SKM-1 (cell line): ENCODE results near the gene BCAS1.
"Not testable (repeated sequence)": the region's sequence is repeated elsewhere in the genome, so short reads cannot be mapped to it uniquely, and the experiment has no call there.

Experiments
- DNase-seq: peaks from one replicate; lab custom pipeline; 2025; ENCODE audit not compliant: unreplicated experiment; lab: John Stamatoyannopoulos, UW

The BCAS1 gene

DNA sequence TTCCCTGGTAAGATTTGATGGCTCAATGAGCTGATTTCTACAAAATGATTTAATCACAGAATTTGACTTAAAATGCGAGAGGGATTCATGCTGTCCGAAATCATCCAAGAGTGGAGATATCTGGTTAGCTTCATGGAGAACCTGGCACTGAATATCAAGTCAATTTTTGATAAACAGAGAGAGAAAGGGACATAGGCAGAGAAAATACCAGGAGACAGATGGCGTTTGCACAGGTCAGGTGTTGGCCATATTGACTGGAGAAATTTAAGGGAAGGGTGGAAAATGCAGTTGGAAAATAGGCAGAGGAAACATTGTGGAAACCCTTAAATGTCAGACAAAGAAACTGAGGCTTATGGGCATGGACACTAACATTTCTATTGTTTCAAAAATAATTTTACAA is 47.0 kb downstream of the BCAS1 start:
- DNase-seq, result no peak

DNA sequence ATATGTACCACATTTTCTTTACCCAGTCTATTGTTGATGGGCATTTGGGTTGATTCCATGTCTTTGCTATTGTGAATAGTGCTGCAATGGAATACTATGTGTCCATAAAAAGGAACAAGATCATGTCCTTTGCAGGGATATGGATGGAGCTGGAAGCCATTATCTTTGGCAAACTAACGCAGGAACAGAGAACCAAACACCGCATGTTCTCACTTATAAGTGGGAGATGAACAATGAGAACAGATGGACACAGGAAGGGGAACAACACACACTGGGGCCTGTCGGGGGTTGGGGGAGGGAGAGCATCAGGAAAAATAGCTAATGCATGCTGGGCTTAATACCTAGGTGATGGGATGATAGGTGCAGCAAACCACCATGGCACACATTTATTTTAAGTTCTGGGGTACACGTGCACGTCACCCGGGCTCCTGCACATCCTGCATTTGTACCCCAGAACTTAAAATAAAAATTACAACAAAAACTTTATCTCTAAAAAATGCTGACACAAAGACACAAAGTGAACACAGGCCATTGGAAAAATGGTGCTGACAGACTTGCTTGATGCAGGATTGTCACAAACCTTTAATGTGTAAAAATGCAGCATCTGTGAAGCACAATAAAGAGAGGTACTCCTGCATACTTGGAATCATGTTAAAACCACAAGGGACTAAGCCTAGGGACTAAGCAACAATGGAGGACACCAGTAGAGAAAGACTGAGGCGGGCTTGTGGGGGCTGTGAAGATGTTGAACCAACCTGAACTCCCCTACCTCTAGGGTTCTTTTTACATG is 48.8 kb downstream of the BCAS1 start:
- DNase-seq, result no peak

GRCh38 chr20:54020868-54021267 is 49.5 kb downstream of the BCAS1 start:
- no peak for DNase-seq

GRCh38 chr20:54020348-54020747 is 50.0 kb downstream of the BCAS1 start:
- DNase-seq, result no peak

GRCh38 chr20:54019585-54019984 is 50.8 kb downstream of the BCAS1 start:
- DNase-seq, result no peak

GRCh38 chr20:54019127-54019526 is 51.3 kb downstream of the BCAS1 start:
- DNase-seq, result no peak

DNA sequence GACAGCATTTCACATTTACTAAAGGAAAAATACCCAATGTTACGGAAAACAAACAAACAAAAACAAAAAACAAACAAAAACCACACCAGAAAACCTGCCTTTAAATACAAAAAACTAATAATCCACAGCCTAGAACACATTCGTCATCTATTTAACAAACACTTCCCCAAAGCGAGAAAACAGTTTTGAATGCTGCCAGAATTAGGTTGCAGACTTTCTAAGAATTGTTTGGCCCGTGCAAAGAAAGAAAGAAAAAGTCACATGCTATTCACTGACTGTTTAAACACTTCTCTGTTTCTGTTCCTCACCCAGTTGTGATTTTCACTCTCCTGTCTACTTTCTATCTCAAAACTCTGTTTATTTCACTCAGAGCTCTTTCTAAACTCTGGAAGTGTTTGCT is 52.5 kb downstream of the BCAS1 start:
- DNase-seq, result no peak

GRCh38 chr20:54015496-54015895 is 54.9 kb downstream of the BCAS1 start:
- DNase-seq, result no peak

DNA sequence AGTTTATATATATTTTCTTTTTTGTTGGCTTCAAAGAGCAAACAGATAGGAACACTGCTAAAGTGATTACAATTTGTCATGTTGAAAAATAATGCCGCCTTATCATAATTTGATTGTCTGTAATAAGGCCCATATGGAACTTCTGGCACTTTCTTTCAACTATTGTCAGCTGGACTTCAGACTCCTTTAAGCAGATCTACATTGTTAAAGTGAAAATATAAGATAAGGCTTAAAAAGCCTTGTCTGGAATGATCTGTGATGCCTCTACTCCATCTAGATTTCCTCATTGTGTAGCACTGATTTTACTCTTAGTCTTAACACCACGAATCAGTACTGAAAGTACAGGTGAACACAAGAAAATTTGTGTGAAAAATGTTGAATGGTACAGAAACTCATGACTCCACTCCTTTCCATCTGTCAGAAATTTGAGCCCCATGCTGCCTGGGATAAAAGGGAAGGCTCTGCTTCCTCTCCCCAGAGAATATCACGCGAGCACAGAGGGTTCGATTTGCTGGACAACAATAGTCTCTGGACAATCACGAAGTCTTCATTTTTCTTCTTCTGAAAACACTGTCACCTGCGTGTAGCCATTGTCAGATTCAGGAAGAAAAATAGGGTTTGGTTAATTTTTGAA is 56.0 kb downstream of the BCAS1 start:
- no peak for DNase-seq

GRCh38 chr20:54013471-54013870 is 56.9 kb downstream of the BCAS1 start:
- DNase-seq, result no peak

GRCh38 chr20:54011346-54011745 is 59.0 kb downstream of the BCAS1 start:
- DNase-seq, result no peak

- not testable (repeated sequence) for DNase-seq
Measured at GRCh38 chr20:54006216-54006615, 64.2 kb downstream of the BCAS1 start.

- DNase-seq, result no peak
Measured at GRCh38 chr20:54005524-54005923, 64.9 kb downstream of the BCAS1 start.

DNA sequence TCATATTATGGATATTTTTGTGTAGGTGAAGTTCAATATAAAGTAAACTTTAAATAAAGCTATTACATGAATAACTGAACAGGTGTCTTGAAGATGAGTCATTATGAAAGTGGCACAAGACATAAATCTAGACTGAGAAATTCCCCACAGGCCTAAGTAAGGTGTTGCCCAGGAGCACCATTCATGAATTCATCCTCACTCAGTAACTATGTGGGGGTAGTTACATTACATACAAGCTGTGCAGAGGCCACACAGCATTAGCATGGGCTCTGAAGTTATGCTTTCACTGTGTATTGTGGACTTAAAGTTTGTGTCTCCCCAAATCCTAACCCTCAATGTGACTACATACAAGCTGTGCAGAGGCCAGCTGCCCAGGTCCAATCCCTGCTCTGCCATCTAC is 65.9 kb downstream of the BCAS1 start:
- no peak for DNase-seq

DNA sequence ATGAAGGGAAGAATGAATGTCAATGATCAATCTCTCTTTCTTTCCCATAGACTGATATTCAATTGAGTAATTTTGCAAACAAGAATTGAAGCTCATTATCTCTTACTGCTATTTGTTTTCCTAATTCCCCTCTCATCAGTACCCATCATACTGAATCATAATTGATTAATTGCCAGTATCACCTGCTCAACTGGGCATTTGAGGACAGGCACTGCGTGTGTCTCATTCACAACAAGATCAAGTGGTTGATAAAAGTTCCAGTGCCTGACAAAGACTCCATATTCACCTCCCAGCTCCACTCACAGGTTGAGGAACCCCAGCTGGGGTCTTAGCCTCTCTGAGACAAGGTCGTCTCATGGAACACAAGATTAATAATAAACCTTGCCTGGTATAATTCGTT is 67.7 kb downstream of the BCAS1 start:
- DNase-seq, result no peak

DNA sequence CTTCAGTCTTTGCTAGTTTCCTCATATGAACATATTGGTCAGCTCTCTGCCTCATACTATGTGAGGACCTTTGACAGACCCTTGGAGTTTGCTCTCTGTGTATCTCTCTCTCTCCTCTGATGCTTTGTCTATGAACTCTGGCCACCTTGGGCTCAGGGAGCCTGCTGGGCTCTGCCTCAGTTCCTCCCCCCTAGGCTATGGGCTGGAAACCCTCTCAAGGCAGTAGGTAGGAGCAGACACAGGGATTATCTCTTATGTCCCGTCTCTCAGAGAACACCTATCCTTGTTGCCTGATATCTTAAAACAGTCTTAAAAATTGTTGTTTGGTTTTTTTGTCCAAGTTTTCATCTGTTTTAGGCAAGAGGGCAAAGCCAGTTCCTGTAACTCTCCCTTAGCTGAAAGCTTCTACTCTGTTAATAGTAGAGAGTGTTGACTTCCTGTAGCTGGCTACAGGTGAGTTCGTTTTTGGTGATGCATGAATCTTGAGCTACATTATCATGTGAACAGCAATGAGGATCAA is 68.3 kb downstream of the BCAS1 start:
- no peak for DNase-seq

GRCh38 chr20:54000914-54001313 is 69.5 kb downstream of the BCAS1 start:
- no peak for DNase-seq

DNA sequence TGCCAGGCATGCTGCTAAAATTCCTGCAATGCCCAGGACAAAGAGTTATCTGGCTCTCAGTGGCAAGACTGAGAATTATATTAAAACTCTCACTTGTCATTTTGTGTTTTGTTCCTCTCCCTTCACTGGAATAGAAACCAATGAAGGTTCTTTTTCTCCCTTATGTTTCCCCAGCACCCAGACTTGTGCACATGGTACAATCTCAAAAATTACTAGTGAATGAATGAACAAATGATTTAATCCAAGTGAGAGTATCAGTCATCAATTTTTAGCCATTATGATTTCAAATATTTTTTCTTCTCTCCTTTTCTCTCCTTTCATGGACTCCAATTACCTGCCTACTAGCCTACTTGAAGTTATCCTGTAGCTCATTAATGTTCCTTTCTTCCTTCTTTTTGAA is 70.1 kb downstream of the BCAS1 start:
- no peak for DNase-seq

- DNase-seq, result no peak
Measured at GRCh38 chr20:53999077-53999476, 71.3 kb downstream of the BCAS1 start.

DNA sequence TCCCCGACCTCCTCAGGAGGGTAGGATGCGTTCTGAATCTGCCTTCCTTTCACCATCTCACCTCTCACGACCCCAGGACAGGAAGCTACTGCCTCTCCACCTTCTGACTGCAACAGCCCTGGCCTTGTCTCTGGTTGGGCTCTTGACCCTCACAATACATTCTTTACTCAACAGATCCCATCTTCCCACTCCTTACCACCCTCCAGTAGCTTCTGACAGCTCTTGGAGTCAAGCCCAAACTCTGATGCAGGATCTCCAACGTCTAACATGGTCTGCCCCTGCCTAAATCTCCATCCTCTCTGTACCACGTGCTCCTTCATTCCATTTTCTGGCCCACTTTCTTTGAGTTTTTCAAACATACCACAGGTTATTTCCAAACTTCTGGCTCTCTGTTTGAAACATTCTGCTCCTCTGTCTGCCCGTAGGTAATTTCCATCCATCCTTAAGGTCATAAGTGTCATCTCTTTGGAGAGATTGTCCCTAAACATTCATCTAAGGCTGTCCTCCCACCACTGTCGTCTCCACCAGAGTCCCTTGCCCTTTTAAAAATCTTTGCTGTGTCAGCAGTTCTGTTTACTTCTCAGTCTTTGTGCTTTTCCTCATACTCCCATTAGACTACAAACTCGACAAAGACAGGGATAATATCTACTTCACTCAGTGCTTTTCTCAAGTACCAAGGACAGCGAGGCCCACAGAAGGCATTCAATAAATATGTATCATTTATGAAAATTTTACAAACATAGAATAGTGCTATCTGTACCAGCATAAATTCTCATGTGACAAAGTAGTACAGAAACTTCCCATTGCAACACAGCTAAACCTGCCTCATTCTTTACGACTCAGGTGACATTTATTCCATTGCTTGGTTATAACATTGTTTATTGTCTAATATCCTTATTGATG is 73.6 kb downstream of the BCAS1 start:
- no peak for DNase-seq

DNA sequence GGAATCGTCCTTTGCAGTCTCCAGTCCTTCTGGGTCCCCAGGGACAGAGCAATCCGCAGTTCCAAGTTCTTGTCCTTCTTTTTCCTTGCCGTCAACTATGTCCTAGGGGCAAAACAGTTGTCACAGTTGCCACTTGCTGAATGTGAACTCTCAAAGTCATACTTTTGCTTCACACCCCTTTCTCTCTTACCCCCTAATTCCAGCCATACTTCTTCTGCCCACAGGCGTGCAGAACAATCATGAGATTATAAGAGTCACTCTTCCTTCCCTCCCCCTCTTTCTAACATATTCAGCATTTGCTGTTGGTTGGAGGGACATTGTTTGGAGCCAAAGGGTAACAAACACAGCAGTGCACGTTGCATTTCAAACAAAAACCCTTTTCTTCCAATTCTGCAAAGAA is 74.4 kb downstream of the BCAS1 start:
- no peak for DNase-seq

- no peak for DNase-seq
Measured at GRCh38 chr20:53994088-53994487, 76.3 kb downstream of the BCAS1 start.
